Stimulated activated CD4-positive, alpha-beta T cell treated with anti-CD3 and anti-CD28 coated beads, TNF-alpha, amount 100 ng/mL, for 4 hours (primary cell): ENCODE data around the gene DTX4.

Source experiments
- DNase-seq, 3 experiments: peaks; one replicate each; pipeline ENCODE4 v3.0.0-alpha.2; 2020; ENCODE audit warnings: low read depth in 3 of 3

DTX4 gene

DNA sequence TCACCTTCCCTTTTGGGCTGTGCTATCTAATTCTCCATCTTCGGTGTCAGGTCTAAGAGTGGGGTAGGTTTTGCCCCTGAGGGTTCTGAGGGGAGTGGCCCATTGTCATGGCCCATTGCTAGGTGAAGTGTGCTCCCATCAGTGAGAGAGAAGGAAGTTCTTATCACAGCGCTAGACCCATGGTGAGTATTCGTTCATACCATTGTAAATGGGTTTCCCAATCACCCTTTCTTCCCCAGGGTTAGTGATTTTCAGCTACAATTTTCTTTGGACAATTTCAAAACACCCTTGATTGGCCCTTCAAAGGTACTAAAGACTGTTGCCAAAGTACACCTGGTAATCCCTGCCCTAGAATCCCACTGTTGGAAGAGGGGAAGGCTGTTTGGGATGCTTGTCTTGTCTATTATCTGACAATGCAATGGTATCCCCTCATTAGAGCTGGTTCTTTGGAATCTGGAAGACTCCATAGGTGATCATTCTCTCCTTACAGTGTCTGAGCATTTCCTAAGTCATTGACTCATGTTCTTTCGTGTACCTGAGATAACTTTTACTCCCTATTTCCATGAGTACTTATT is 20.6 kb downstream of the DTX4 start:
- DNase-seq: no peak

DNA sequence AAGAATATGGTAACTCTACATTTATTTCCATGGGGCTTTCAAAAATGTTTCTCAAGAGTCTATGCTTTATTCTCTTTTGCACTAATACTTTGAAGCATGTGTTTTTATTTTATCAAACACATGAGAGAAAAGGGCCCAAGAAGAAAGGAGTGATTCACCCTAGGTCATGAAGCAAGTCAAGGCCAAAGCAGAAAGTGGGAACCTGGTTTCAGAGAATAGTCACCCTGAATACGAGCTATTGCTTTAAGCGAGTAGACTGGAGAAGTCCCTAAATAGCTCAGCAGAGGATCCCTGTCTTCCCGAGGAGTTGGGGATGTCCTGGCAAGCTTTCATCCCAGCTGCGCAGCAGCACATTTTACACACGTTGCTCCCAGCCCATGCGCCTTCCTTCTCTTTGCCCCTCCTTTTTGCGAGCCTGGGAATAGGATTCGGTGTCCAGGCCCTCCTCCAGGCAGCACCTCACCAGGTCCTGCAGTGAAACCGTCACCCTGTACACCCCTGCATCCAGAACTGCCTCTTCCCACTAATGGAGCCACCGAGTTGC is 21.7 kb downstream of the DTX4 start:
- no peak for DNase-seq

DNA sequence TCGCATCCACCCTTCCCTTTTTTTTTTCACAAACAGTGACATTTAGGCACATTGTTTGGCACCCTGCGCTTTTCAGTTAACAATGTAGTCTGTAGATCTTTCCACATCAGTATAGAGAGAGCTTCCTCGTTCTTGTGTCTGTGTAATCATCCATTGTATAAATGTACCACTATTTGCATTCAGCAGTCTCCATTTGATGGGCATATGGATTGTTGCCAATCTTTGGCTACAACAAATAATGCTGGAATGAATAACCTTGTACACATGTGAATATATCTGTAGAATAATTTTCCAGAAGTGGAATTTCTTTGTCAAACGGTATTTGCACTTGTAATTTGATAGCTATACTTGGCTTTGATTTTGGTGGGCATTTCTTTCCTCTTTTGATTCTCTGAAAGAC is 23.7 kb downstream of the DTX4 start:
- no peak for DNase-seq

DNA sequence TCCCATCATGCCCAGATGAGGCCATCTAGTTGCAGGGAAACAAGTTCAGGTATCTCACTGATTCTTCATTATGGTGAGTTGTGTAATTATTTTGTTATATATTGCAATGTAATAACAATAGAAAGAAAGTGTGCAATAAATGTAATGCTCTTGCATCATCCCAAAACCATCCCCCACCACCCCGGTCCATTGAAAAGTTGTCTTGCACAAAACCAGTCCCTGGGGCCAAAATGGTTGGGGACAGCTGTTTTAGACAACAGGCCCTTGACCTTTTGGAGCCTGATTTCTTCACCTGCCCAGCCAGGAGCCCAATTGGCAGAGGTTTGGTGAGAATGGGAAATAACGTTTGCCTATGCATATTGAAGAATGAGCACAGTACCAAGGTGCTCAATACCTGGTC is 24.8 kb downstream of the DTX4 start:
- no peak for DNase-seq

DNA sequence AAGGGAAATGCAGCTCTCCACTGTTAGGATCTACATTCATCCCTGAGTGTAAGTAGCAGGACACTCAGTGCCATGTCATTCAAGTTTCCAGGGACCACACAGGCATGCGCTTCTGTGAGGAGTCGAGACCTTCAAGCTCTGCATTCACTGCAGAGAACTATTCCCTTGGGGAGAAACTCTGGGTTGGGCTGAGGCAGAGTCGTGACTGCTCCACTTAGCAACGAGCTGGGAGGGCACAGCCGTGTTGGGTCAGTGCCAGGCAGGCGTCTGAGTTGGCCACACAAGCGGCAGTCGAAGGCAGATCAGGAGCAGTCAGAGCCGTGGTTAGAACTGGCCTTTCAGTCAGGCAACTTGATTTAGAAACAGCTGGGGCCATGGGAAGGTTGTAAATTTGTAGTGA is 26.1 kb downstream of the DTX4 start:
- no peak for DNase-seq

DNA sequence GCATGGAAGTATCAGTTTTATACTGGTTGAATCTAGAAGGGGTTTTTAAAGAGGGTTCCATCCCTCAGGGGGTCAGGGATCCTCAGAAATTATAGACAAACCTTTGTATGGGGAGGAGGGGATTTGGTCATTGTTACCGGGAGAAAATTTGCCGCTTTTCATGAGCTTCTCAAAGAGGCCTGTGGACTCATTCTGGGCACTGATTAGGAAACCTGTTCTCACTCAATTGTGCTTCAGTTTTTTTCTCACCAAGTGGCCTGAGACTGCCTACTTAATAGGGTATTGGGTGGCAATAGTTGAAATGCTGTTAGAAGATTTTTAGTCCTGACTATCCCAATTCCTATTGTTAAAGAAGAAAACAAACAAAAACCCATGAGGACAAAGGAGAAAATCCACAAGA is 26.8 kb downstream of the DTX4 start:
- DNase-seq: no peak

DNA sequence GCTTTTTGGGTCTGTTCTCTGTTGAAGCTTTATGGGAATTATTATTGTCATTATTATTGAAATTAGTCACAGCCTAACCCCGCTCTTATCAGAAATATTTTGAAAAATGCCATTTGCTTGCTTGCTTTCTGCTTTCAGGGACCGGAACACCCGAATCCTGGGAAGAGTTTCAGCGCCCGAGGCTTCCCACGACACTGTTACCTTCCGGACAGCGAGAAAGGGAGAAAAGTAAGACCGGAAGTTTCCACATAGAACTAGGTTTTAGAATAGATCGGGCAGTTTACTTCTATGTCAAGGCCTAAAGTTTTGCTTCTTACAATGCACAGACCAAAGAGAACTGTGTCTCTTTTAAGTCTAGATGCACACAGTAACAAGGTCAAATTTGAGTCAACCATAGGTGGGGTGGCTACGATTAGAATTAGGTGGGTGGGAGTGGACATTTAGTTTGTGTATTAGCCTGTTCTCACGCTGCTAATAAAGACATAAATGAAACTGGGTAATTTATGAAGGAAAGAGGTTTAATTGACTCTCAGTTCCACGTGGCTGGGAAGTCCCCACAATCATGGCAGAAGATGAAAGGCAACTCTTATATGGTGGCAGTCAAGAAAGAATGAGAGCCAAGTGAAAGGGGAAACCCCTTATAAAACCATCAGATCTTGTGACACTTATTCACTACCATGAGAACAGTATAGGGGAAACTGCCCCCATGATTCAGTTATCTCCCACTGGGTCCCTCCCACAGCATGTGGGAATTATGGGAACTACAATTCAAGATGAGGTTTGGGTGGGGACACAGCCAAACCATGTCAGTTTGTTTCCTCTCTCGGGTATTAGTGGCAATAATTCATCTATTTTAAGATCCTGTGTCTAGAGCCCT is 27.9 kb downstream of the DTX4 start:
- no peak for DNase-seq

DNA sequence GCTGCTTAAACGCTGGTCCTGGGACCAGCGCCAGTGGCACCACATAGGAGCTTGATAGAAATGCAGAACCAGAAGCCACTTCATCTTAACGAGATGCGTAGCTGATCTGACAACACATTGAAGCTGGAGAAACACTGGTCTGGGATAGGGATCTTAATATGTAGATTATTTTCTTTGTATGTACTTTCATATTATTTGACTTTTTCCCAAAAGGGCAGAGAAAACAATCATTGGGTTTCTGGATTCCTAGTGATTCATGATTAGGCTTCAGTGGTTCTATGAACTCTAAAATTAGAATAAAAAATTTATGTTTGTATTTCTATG is 28.5 kb downstream of the DTX4 start:
- no peak for DNase-seq

DNA sequence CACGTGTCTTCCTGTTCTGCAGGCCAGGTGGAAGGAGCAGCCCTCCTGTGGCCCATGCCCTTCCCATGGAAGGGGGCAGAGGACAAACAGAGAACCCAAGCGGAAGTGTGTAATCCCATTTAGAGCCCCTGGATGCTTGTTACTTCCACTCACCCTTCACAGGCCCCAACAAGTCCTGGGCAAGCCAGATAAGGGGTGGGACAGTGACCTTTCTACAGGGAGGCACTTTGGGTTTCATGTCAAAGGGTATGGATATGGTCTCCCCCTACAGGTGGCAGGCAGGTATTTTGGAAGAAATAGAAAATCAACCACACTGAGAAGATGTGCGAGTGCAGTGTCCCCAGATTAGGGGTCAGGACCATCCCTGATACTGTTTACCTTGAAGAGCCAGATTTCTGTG is 29.4 kb downstream of the DTX4 start:
- DNase-seq: no peak

DNA sequence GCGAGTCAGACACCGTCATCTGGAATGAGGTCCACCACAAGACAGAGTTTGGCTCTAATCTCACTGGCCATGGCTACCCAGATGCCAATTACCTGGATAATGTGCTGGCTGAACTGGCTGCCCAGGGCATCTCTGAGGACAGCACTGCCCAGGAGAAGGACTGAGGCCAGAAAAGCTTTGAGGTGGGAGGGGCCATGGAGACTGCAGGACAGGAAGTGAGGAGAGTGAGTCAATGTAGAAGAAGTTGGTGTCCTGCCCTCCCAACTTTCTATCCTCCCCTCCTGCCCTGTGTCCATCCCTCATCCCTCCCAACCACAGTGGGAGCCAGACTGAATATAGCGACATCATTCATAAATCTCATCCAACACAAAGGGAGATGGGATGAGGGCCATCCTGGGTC is 32.8 kb downstream of the DTX4 start:
- DNase-seq: no peak

DNA sequence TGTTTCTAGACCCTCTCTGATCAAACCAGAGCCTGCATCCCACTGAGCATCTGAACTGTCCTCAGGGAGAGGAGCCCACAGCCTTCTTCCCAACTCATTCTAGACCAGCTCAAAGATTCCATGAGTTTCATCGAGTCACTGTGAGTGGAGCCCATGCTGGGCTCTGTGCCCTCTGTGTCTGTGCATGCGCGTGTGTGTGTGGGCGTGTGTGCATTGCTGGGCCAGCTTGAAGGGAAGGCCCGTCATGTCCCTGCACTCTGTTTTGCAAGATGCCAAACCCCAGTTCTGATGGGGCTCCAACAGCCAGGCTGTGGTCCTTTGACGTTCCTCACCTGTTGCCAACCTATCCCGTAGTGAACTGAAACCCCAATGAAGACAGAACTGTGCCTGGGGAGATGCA is 33.7 kb downstream of the DTX4 start:
- DNase-seq: no peak

DNA sequence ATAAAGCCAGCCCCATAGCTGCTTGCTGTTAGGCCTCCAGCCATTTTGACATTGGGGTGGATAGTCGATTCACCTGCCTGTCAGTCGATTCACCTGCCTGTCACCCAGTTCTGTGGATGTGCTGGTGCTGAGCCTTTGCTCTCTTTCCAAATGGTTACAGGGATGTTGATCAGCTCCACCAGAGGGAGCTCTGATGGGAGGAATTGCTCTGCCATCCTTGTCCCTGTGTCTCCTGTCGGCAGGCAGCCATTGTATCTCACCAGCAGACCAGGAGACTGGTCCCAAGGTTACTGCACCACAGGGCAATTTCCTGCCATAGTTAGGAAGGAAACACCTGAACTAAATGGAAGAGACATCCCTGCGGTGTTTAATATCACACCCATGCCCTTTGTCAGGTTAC is 34.7 kb downstream of the DTX4 start:
- no peak for DNase-seq

DNA sequence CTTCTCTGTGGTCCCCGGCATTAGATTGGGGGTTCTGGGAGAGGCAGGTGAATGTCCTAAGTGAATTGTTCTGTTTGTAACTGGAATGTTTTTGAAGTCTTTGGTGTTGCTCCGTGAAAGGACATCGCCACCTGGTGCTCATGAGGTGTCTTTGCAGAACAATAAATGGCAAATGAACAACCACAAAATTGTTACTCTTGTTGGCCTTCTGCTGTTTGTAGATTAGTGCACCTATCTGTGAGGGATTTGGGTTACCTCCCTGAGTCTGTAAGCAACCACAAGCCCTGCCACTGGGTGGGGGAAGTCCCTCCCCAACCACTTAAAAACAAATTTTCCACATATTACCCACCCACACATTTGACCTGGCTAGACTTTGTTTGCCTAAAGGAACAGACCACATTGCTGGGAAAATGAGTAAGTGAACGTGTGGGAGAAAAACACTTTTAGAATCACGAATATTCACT is 36.1 kb downstream of the DTX4 start:
- DNase-seq: peak in 2 of 3 experiments; percentile 19 to 26

DNA sequence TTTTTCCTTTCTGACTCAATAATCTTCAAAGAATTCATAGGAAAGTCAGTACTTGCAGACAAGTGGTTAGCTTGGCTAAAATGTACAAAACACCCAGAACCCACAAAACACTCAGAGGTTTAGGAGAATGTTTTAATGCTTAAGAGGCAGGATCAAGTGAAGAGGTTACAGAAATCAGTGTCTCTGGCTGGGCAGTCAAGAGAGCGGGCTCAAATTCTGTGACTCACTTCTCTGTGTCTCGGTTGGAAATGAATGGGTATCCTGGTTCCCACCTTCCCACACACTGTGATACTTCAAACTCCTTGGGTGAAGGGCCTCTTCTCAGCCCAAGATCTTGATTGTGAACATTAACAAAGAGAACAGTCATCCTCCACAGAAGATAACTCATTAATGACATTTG is 37.0 kb downstream of the DTX4 start:
- no peak for DNase-seq

DNA sequence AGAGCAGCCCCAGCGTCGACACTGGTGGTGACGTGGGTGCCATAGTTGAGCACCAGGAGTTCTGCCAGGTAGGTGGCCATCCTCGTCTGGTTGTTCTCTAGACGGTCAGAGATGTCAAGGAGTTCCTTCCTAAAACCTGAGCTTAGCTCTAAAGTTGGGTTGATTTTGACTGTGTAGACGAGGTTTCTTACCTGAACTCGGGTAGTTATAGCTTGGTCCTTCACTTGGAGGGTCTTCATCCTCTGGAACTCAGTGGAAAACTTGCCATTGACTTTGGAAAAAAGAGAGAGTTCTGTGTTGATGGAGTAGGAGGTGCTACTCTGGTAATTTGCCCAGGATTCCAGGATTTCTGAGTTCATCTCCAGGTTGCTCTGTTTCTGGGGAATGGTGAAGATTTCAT is 40.3 kb downstream of the DTX4 start:
- no peak for DNase-seq

DNA sequence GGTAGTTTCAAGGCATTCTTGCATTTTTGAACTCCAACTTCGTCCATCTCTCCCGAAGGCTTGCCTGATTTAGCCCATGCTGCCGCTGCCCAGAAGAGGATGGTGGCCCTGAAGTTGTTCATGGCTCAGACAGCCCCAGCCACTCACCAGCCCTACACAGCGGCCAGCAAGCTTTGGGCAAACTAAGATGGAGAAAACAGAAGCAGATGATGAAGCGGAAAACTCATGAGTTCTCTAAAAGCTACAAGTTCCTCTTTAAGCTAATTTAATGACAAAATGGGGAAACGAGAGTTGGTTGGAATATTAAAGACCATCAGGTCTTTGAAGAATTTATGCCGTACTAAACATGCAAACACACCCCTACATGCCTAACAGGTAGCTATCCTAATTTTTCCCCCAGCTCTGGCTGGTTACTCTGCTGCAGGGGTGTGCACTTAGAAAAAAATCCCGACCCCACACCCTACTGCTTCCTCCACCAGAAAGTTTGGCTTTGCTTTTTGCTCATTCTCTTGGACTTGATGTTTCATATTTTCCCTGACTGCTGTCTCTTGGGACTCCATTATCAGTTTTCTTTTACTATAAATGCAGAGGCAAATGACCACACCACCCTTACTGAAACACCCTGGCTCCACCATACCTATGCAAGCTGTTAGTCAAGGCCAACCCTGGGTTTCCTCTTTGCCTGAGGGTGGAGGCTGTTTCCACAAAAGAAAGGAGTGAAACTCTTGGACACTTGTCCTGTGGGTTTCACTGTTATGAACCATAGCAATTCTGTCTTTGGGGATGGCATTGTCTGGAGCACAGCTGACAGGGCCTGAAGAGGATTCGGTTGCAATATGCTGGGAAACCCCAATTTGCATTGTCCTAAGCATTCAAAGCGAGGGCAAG is 41.1 kb downstream of the DTX4 start, which contains the start of gene MPEG1:
Gene MPEG1 (minus strand): TSS at position 184 of the 888 bp plus-strand sequence. CDS start 62 bp downstream, at position 122.
- DNase-seq: no peak

DNA sequence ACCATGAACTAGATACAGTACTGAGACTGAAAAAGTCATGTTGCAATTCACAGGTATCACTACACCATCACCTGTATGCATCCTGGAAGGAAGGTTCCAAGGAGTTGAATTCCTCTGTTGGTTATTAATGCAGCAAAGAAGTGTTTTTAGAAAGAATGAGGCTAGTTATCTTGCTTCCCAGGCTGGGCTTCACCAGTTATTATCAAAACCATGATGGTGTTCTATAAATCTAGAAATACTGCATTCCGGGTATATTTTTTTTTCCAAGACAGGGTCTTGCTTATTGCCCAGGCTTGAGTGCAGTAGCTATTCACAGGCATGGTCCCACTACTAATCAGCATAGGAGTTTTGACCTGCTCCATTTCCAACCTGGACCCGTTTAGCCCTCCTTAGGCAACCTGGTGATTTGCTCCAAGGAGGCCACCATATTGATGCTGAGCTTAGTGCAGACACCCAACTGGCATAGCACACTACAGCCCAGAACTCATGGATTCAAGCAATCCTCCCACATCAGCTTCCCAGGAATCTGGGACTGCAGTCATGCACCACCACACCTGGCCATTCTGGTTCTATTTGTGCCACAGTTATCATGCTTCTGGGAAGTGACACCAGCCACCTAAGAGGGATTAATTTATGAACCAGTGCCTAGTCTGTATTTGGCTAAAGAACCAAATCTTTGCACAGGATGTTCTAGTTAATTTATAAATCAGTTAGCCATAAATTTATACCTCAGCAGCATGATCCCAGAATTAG is 42.4 kb downstream of the DTX4 start:
- no peak for DNase-seq

DNA sequence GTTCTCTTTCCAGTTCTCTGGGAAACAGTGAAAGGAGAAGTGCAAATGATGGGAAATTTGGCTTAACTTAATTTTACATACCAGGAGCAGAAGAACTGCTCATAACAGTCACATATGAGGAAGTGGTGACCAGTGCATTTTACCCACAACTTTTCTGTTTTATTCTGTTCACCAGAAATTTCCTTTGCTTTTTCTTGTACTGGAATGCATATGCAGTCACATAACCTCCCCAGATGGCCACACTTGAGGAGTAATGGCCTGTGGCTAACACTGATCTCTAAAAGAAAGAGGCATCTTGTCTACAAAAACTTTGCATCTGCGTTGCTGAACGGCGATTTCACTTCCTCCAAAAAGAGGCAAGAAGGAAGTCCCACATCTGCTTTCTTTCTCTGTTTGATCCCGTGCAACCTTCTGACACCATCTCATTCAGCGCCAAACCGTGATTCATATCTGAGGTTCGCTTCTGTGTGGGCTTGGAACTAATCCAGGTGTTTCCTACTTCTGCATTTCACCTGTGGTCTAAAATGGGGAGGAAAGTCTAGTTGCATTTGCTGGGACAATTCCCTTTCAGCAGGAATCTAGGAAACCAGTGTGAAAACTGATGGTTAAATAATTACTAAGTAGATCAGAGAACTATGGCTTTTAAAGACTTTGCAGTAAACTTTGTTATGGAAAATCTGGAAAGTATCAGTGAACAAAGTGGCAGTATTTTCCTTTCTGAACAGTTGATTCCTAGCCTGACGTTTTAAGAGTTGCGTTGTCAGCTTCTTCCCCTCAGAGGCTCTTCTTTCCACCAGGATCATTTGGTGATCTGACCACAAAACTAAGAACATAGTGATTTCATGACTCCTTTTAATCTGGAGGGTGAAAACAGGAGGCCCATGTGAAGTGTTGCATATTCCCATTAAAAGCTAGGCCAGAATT is 45.0 kb downstream of the DTX4 start:
- no peak for DNase-seq

DNA sequence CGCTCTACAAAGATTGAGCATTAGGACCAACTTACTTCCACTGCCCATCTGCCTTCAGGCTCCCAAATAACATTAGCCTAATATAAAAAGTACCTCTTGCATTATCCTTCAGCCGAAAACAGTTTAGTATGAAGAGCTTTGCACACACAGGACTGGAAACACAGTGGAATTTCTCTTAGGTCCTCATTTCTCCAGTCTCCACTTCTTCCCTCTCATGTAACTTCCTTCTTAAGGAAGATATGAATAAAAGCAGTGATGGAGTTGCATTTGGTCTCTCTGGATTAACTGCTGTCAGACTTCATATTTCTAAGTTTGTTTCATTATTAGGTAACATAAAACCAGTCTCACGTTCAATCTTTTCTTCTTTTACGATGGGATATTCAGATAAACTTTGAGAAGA is 46.4 kb downstream of the DTX4 start:
- no peak for DNase-seq

DNA sequence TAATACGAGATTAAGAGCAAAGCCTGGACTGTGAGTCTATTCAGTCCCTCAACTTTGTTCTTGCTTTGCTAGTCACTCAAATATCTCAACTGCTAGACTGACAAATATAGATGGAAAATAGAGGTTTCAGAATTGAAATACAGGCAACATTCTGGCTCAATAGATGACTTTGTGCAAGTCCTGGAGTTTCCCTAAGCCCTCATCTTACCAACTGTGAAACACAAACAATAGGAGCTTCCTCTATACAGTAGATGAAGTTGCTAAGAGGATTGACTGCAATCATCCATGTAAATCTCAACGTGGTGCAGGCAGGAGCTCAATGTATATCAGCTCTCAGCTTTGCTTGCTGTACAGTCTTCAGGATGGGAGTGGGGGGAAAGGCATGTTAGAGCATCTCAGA is 47.0 kb downstream of the DTX4 start:
- no peak for DNase-seq
